ENCODE results near the gene HNF4A.

DNA sequence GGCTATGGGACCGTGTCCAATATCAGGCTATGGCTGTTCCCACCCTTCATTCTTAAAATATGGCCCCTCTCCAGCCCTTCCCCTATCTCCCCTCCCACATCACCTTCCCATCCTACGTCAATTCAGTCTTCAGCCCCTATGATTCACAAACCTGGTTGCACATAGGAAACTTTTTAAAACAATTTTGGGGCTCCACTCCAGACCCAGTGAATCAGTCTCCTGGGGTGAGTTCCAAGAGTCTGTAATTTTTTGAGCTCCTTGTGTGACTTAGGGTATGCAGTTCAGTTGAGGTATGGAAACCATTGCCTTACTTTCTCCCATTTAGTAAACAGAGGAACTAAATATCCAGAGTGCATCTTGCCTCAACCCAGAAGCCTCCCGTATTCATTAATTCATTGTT, 5.5 kb downstream of the HNF4A start:
- TF ChIP-seq, protein P1, sequence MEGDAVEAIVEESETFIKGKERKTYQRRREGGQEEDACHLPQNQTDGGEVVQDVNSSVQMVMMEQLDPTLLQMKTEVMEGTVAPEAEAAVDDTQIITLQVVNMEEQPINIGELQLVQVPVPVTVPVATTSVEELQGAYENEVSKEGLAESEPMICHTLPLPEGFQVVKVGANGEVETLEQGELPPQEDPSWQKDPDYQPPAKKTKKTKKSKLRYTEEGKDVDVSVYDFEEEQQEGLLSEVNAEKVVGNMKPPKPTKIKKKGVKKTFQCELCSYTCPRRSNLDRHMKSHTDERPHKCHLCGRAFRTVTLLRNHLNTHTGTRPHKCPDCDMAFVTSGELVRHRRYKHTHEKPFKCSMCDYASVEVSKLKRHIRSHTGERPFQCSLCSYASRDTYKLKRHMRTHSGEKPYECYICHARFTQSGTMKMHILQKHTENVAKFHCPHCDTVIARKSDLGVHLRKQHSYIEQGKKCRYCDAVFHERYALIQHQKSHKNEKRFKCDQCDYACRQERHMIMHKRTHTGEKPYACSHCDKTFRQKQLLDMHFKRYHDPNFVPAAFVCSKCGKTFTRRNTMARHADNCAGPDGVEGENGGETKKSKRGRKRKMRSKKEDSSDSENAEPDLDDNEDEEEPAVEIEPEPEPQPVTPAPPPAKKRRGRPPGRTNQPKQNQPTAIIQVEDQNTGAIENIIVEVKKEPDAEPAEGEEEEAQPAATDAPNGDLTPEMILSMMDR (IDR thresholded peaks at IDR 0.05) = no peak
- TF ChIP-seq POLR2A (IDR thresholded peaks at IDR 0.05) = no peak
- no peak for TF ChIP-seq POLR2AphosphoS5 (IDR thresholded peaks at IDR 0.05; ENCODE audit: insufficient read depth in 1 of 2, low read depth in 1 of 2)
